Erythroblast (primary cell): Measurements from ENCODE around the gene ANKRD66.

Source experiments
- DNase-seq, 2 experiments: peaks; one replicate each; lab custom pipeline; 2025; lab: John Stamatoyannopoulos, UW
- GATA1 ChIP-seq: IDR thresholded peaks from 2 replicates; pipeline ENCODE4 v1.6.1; 2011; ENCODE audit warnings: low read depth, mild to moderate bottlenecking, control low read depth, low read length, moderate library complexity
- POLR2A ChIP-seq: IDR thresholded peaks from 2 replicates; pipeline ENCODE4 v1.6.1; 2011; ENCODE audit warnings: mild to moderate bottlenecking, low read length

ANKRD66 gene

DNA sequence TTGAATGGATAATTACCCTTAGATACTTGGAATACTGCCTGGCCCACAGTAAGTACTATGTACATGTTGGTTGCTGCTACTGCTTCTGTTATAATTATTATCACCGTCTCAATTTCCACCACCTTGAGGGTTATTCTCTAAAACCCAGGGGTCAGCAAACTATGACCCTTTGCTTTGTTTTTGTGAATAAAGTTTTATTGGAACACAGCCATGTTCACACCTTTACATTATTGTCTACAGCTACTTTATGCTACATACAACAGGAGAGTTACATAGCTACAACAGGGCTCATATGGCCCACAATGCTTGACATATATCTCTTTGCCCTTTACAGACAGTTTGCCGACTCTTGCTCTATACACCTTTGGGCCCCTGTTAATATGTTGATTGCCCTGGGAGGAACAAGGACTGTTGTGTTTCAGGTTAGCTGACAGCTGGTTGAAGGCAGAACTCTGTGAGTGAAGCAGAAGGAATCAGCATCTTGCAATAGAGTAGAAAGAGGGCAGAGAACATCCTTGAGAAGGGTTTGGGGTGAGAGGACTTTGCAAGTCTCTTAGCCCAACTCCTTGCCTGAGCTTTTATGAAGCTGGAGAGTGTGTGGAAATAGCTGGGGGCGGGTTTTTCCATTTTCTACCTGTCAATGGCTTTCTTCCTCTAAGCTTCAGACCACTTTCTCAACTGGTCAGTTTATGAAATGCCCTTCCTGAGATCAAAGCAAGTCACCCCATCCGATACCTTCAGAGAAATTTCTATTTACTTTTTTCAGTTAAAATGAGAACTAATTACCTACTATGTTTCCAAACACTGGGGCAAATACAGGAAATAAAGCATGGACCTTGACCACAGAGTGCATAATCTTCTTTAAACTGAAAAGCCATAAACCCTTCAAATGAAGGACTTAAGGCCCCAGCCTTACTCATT is 43.0 kb downstream of the ANKRD66 start:
- TF ChIP-seq GATA1: no peak
- DNase-seq: no peak

DNA sequence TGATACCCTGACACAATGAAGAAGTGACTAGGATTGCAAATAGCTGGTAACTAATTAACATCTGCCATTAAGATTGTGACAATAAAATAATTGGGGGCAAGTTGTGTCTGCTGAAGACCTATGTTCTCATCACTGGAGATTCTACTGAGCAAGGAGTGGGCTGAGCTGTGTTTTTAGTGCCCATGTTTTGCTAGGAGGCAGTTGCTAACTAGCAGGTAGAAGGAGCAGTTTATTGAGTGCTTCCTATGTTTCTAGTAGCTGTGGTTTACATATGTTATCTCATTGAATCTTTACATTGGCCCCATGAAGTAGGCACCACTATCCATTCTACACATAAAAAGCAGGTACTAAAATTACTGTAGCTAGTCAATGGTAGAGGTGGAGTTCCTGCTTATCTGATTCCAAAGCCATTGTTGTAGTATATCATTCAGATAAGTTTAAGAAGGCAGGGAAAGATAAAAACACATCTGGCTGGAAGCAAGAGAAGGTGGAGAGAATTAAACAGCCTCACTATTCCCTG is 43.7 kb downstream of the ANKRD66 start:
- DNase-seq: no peak
- TF ChIP-seq GATA1: no peak
- no peak for TF ChIP-seq POLR2A

DNA sequence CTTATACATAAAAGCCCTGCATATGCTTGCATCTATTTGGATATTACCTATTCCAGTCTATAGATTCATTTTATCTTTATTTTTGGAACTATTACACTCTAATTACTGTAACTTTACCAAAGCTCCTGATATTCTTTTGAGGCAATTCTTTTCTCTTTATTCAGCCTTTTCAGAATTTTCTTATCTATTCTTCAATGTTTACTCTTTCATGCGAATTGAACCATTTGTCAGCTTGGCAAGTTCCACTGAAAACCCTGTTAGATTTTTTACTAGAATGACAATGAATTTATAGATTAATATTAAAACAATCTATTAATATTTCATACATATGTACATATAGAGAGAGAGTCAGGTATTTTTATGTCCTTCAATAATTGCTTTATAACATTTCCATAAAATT is 45.9 kb downstream of the ANKRD66 start:
- TF ChIP-seq GATA1: no peak
- TF ChIP-seq POLR2A: no peak
- DNase-seq: no peak

DNA sequence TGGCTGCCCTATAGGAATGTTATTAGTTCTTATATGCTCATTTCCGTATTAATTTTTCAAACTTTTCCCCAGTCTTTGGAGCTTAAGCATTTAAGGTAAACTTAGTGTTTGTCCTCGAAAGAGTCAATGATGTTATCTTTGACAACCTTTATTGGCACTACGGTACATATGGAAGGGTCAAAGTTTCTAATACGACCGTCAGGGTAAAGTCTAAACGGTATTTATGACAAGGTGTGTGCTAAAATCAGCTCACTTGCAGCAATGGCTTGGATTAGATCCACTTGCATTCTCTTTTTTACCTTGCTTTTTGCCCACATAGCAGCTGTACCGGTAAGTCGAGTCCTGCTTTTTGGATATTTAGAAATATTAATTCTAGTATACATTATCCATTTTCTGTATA is 46.4 kb downstream of the ANKRD66 start, which contains the start of gene MEP1A:
Gene MEP1A (plus strand): TSS at position 252 of the 400 bp plus-strand sequence. CDS start 10 bp downstream, at position 262.
- no peak for TF ChIP-seq GATA1
- no peak for TF ChIP-seq POLR2A
- DNase-seq: no peak

DNA sequence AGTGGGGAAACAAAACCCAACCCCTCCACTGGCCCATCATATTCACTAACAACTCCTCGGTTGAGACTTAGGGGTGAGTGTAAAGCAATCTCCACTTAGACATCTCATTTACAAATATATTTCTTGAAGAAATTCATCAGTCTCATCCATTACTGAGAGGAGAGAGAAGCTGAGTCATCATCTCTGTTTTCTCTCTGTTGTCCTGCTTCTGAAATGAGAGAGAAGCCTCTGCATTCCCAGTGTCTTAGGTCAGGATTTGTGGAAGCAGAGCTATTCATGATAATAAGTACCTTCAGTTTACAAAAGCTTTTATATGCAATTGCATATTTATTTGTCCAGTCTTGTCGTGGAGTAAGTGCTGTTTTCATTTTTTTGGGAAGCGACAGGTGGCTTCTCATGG is 47.3 kb downstream of the ANKRD66 start:
- no peak for TF ChIP-seq GATA1
- TF ChIP-seq POLR2A: no peak
- DNase-seq: no peak

DNA sequence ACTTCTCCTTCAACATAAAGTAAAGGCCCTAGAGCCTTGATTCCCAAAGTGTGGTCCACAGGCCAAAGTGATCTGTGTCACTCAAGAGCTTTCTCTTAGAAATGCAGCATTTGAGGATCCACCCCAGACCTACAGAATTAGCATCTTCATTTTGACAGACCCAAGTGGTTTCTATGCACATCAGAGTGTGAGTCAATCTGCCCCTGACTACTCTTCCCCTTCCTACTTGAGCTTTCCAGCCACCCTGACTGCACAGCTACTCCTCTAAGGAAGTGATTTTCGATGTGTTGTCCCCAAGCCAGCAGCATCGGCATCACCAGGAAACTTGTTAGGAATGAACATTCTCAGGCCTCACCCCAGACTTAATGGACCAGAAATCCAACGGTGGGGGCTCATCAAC is 49.1 kb downstream of the ANKRD66 start:
- TF ChIP-seq POLR2A (no peak), GATA1 (no peak)
- DNase-seq: no peak

DNA sequence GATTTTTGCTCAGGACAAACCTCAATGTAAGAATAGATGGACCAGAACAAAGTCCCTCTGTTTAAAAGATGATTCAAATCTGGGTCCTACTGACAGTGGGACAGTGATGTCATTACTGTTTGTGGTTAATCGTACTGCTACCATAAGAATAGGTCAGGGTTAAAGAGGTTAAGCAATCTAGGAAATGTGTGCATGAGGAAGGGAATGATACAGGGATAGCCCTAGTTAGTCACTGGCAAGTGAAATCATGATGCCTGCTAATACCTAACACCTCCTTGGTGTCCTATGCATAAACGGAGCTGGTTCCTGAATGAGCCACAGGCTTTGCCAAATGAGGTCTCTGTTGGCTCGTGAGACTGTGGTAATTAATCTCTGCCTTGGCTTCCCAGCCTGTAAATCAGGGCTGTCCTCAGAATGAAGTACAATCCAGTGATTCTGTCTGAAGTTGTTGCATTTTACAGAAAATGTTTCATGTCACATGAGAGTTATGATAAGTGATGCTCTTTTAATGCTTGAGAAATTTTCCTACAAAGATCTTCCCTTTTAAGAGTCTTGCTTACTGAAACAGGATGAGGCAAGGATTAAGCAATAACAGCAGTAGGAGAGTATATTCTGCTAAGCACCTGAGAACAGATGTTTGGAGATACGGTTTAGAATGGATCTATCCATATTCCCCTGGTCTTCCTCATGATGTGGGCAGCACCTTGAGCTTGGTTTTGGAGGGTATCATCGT is 50.3 kb downstream of the ANKRD66 start:
- no peak for DNase-seq
- TF ChIP-seq POLR2A (no peak), GATA1 (no peak)

DNA sequence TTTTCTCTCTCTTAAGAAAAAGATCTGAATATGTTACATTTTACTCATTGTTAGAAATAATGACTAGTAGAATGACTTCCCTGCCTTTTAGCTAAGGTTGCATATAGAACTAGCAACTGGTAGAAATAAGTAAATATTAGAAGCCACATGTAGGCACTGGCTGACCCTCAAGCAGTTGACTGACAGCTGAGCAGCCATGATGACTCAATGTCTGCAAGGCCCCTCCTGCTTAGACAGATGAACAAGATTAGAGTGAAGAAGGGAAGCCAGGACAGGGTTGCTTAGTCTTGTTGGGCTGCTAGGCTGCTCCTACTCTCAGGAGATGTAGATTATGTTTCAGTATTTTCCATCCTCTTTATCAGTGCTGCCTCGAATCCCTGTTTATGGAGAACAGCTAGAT is 52.9 kb downstream of the ANKRD66 start:
- TF ChIP-seq POLR2A (no peak), GATA1 (no peak)
- no peak for DNase-seq

DNA sequence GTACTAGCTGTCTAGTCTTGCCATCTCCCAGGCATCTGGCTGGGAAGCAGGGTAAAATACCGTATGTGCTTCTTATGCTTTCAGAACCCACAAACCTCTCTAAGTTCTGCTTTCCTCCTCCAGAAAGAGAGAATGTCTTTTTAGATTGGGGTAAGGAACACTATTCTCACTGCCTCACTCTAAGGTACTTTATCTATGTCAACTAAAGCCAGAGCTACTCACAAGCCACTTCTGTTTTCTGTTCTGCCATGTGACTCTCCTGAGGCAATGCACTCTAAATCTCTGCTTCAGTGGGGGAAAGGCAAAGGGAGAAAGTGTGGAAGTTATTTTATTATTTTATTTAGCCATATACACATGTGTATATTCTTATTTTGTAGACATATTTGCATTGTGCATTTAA is 62.1 kb downstream of the ANKRD66 start:
- TF ChIP-seq GATA1: no peak
- no peak for TF ChIP-seq POLR2A
- DNase-seq: no peak
